ENCODE data around the gene NEURL2.

- TF ChIP-seq ZNF8 (CRISPR knock-in tag; IDR thresholded peaks at IDR 0.05) (no peak), TSHZ2 (CRISPR knock-in tag; IDR thresholded peaks at IDR 0.05) (no peak)
Measured at GRCh38 chr20:45852326-45852725, 38.7 kb downstream of the NEURL2 start.

Measured in SK-N-SH treated with all-trans-retinoic acid at 6 μM for 48 hours (cell line).